Measurements from ENCODE around the gene TSPAN11. TPM values are rescaled to one million over a fixed set of nuclear protein-coding genes. Genes with fewer than 3 reads are reported as not detected.

TSPAN11 gene
- total and polyA plus RNA-seq, 4 donors, result 0.13 to 1.2 (median 0.44) TPM

DNA sequence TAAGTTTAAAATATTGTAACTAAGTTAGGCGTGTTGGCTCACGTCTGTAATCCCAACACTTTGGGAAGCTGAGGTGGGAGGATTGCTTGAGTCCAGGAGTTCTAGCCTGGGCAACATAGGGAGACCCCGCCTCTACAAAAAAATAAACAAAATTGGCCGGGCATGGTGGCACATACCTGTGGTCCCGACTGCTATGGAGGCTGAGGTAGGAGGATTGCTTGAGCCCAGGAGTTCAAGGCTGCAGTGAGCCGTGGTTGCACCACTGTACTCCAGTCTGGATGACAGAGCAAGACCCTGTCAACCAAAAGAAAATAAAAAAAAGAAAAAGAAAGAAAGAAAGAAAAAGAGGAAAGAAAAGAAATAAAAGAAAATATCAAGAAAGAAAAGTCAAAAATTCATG, 72.5 kb downstream of the TSPAN11 start:
- TF ChIP-seq, protein P1, sequence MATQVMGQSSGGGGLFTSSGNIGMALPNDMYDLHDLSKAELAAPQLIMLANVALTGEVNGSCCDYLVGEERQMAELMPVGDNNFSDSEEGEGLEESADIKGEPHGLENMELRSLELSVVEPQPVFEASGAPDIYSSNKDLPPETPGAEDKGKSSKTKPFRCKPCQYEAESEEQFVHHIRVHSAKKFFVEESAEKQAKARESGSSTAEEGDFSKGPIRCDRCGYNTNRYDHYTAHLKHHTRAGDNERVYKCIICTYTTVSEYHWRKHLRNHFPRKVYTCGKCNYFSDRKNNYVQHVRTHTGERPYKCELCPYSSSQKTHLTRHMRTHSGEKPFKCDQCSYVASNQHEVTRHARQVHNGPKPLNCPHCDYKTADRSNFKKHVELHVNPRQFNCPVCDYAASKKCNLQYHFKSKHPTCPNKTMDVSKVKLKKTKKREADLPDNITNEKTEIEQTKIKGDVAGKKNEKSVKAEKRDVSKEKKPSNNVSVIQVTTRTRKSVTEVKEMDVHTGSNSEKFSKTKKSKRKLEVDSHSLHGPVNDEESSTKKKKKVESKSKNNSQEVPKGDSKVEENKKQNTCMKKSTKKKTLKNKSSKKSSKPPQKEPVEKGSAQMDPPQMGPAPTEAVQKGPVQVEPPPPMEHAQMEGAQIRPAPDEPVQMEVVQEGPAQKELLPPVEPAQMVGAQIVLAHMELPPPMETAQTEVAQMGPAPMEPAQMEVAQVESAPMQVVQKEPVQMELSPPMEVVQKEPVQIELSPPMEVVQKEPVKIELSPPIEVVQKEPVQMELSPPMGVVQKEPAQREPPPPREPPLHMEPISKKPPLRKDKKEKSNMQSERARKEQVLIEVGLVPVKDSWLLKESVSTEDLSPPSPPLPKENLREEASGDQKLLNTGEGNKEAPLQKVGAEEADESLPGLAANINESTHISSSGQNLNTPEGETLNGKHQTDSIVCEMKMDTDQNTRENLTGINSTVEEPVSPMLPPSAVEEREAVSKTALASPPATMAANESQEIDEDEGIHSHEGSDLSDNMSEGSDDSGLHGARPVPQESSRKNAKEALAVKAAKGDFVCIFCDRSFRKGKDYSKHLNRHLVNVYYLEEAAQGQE (IDR thresholded peaks at IDR 0.05), result no peak
- TF ChIP-seq FOXA1 (IDR thresholded peaks at IDR 0.05) (no peak), RAD21 (IDR thresholded peaks at IDR 0.05) (no peak), FOXA2 (IDR thresholded peaks at IDR 0.05) (no peak), JUND (IDR thresholded peaks at IDR 0.05) (no peak), NR2F2 (IDR thresholded peaks at IDR 0.05) (no peak), EGR1 (IDR thresholded peaks at IDR 0.05; ENCODE audit: low read depth in 2 of 2) (no peak), HNF4G (IDR thresholded peaks at IDR 0.05) (no peak)
- TF ChIP-seq, protein P2, sequence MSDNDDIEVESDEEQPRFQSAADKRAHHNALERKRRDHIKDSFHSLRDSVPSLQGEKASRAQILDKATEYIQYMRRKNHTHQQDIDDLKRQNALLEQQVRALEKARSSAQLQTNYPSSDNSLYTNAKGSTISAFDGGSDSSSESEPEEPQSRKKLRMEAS (IDR thresholded peaks at IDR 0.05), result no peak
- TF ChIP-seq, protein P3, sequence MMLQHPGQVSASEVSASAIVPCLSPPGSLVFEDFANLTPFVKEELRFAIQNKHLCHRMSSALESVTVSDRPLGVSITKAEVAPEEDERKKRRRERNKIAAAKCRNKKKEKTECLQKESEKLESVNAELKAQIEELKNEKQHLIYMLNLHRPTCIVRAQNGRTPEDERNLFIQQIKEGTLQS (IDR thresholded peaks at IDR 0.05), result no peak
- 96% methylated on average over 6 of the region's 6 CpGs for WGBS
- H3K4me1 ChIP-seq (ENCODE audit: control insufficient read depth in 4 of 4, insufficient read depth in 4 of 4, low read length in 3 of 4), result no peaks in the 10 kb centered on the region

DNA sequence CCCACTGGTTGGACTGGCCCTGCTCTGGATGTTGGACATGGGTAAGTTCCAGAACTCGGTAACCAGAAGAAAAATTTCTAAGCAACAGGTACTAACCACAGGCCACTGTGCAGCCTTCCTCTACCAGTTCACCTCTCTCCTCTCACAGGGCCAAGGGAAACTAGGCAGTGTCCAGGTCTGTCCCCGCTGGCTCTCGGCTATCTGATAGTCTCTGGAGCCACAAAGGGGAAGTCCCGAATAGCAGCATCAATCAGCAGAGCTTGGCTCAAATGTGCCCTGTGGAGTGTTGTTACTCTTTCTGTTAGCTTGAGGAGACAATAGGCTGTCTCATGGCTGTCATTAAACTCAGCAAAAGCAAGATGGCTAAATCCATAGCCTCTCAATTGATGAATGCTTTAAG, 73.2 kb downstream of the TSPAN11 start:
- H3K4me3 ChIP-seq (ENCODE audit: low read depth in 1 of 3, low read length in 3 of 3), result no peak overlapping the region
- 92% methylated on average over 4 of the region's 4 CpGs for WGBS
- H3K9ac ChIP-seq (ENCODE audit: low read depth in 1 of 2, low read length in 2 of 2), result no peak overlapping the region
- no peaks in the 10 kb centered on the region for H3K9me3 ChIP-seq (ENCODE audit: control insufficient read depth in 4 of 4, low read length in 3 of 4)
- no peak for DNase-seq (ENCODE audit: low spot score)
- no peaks in the 10 kb centered on the region for H3K36me3 ChIP-seq (ENCODE audit: control insufficient read depth in 4 of 4, insufficient read depth in 3 of 4, low read depth in 1 of 4, low read length in 3 of 4)
- no peaks in the 10 kb centered on the region for H3K4me1 ChIP-seq (ENCODE audit: control insufficient read depth in 4 of 4, insufficient read depth in 4 of 4, low read length in 3 of 4)
- TF ChIP-seq RAD21 (IDR thresholded peaks at IDR 0.05) (no peak), GABPA (IDR thresholded peaks at IDR 0.05 in 1 of 2, conservative IDR thresholded peaks at IDR 0.05 in 1 of 2) (no peak), FOXA1 (IDR thresholded peaks at IDR 0.05) (no peak), TAF1 (conservative IDR thresholded peaks at IDR 0.05) (no peak), EGR1 (IDR thresholded peaks at IDR 0.05; ENCODE audit: low read depth in 2 of 2) (no peak)
- TF ChIP-seq, protein P1 (IDR thresholded peaks at IDR 0.05), result no peak
- H3K27me3 ChIP-seq (ENCODE audit: control insufficient read depth in 4 of 4, insufficient read depth in 4 of 4, low read length in 3 of 4), result no peaks in the 10 kb centered on the region
- H3K27ac ChIP-seq (ENCODE audit: low read depth in 1 of 2, low read length in 2 of 2), result no peak overlapping the region

More for the DNA sequence above, 72.5 kb downstream of the TSPAN11 start:
- no peaks in the 10 kb centered on the region for H3K27me3 ChIP-seq (ENCODE audit: control insufficient read depth in 4 of 4, insufficient read depth in 4 of 4, low read length in 3 of 4)
- H3K9me3 ChIP-seq (ENCODE audit: control insufficient read depth in 4 of 4, low read length in 3 of 4), result no peaks in the 10 kb centered on the region
- no peak for DNase-seq (ENCODE audit: low spot score)
- no peak overlapping the region for H3K27ac ChIP-seq (ENCODE audit: low read depth in 1 of 2, low read length in 2 of 2)
- no peak overlapping the region for H3K4me3 ChIP-seq (ENCODE audit: low read depth in 1 of 3, low read length in 3 of 3)
- H3K36me3 ChIP-seq (ENCODE audit: control insufficient read depth in 4 of 4, insufficient read depth in 3 of 4, low read depth in 1 of 4, low read length in 3 of 4), result no peaks in the 10 kb centered on the region
- H3K9ac ChIP-seq (ENCODE audit: low read depth in 1 of 2, low read length in 2 of 2), result no peak overlapping the region
